HEK293 (cell line): ENCODE measurements around the gene SERPINC1.

Experiments
- BCL11B ChIP-seq: fragments of 450-650 bp; formaldehyde crosslinking; IDR thresholded peaks from 2 replicates; pipeline ENCODE4 v1.5.1; 2016; ENCODE audit warnings: low read depth, missing biosample characterization, missing genetic modification characterization
- INSM2 ChIP-seq: fragments of 450-650 bp; formaldehyde crosslinking; IDR thresholded peaks from 2 replicates; pipeline ENCODE4 v1.5.1; 2016; ENCODE audit warnings: missing biosample characterization, missing genetic modification characterization
- PRDM10 ChIP-seq: fragments of 450-650 bp; formaldehyde crosslinking; IDR thresholded peaks from 2 replicates; pipeline ENCODE4 v1.5.1; 2016; ENCODE audit warnings: missing biosample characterization, missing genetic modification characterization
- YY1 ChIP-seq: fragments of 450-650 bp; formaldehyde crosslinking; IDR thresholded peaks from 2 replicates; pipeline ENCODE4 v1.5.1; 2018; ENCODE audit warnings: missing biosample characterization, missing genetic modification characterization
- ZBTB21 ChIP-seq: fragments of 450-650 bp; formaldehyde crosslinking; IDR thresholded peaks from 2 replicates; pipeline ENCODE4 v1.5.1; 2017; ENCODE audit warnings: missing biosample characterization, missing genetic modification characterization
- ZBTB44 ChIP-seq: fragments of 450-650 bp; IDR thresholded peaks from 2 replicates; pipeline ENCODE4 v1.5.1; 2018; ENCODE audit warnings: missing biosample characterization, mild to moderate bottlenecking, missing genetic modification characterization
- ZBTB7A ChIP-seq: fragments of 450-650 bp; formaldehyde crosslinking; IDR thresholded peaks from 2 replicates; pipeline ENCODE4 v1.5.1; 2016; ENCODE audit warnings: low read depth, missing biosample characterization, missing genetic modification characterization
- ZNF10 ChIP-seq: fragments of 450-650 bp; formaldehyde crosslinking; IDR thresholded peaks from 2 replicates; pipeline ENCODE4 v1.5.1; 2017; ENCODE audit warnings: missing biosample characterization, missing genetic modification characterization
- ZNF174 ChIP-seq: fragments of 450-650 bp; formaldehyde crosslinking; IDR thresholded peaks from 2 replicates; pipeline ENCODE4 v1.5.0; 2017; ENCODE audit warnings: missing biosample characterization, mild to moderate bottlenecking, missing genetic modification characterization
- ZNF510 ChIP-seq: fragments of 450-650 bp; formaldehyde crosslinking; IDR thresholded peaks from 2 replicates; pipeline ENCODE4 v1.5.1; 2018; ENCODE audit warnings: mild to moderate bottlenecking, missing genetic modification characterization, missing biosample characterization; ENCODE audit not compliant: insufficient replicate concordance
- ZNF626 ChIP-seq: fragments of 450-650 bp; sonication (Bioruptor Pico); formaldehyde crosslinking; IDR thresholded peaks from 2 replicates; pipeline ENCODE4 v1.5.1; 2018; ENCODE audit warnings: missing biosample characterization, missing genetic modification characterization, inconsistent platforms
- ZNF677 ChIP-seq: fragments of 450-650 bp; IDR thresholded peaks from 2 replicates; pipeline ENCODE4 v1.5.0; 2018; ENCODE audit warnings: missing biosample characterization, mild to moderate bottlenecking, missing genetic modification characterization, moderate library complexity
- ZNF776 ChIP-seq: fragments of 450-650 bp; formaldehyde crosslinking; IDR thresholded peaks from 2 replicates; pipeline ENCODE4 v1.5.0; 2017; ENCODE audit warnings: missing biosample characterization, missing genetic modification characterization, borderline replicate concordance
- ZNF777 ChIP-seq: fragments of 450-650 bp; formaldehyde crosslinking; IDR thresholded peaks from 2 replicates; pipeline ENCODE4 v1.5.1; 2017; ENCODE audit warnings: missing biosample characterization, missing genetic modification characterization, borderline replicate concordance

GRCh38 chr1:173917635-173918493 is 737 bp upstream of the SERPINC1 start:
- TF ChIP-seq ZNF174 (tag by site-specific recombination) (no peak), ZNF776 (tag by site-specific recombination) (no peak), ZNF10 (tag by site-specific recombination) (no peak), ZNF510 (tag by site-specific recombination) (no peak), ZNF777 (no peak), ZNF626 (no peak), PRDM10 (no peak), BCL11B (tag by site-specific recombination) (no peak), YY1 (tag by site-specific recombination) (no peak), INSM2 (no peak), ZNF677 (tag by site-specific recombination) (no peak), ZBTB21 (no peak), ZBTB7A (tag by site-specific recombination) (no peak), ZBTB44 (tag by site-specific recombination) (no peak)
